GM18505 (cell line): ENCODE results near the gene KRTAP10-9.

ENCODE experiments used
- ATAC-seq: cut with Tn5 transposase; IDR thresholded peaks from one replicate; pipeline ENCODE4 v1.9.1; 2021; ENCODE audit not compliant: unreplicated experiment
- POLR2A ChIP-seq: IDR thresholded peaks from 4 replicates; pipeline ENCODE4 v1.6.1; 2011; ENCODE audit warnings: borderline replicate concordance; ENCODE audit not compliant: insufficient read depth, insufficient read length; ENCODE audit errors: extremely low read depth

Gene KRTAP10-9

GRCh38 chr21:44648557-44649311 lies 21.8 kb downstream of the KRTAP10-9 start:
- no peak for TF ChIP-seq POLR2A

GRCh38 chr21:44649521-44650100 lies 22.7 kb downstream of the KRTAP10-9 start:
- no peak for ATAC-seq
- TF ChIP-seq POLR2A = no peak

More at GRCh38 chr21:44648557-44649311, 21.8 kb downstream of the KRTAP10-9 start:
- no peak for ATAC-seq

- TF ChIP-seq POLR2A = no peak
- ATAC-seq = no peak
These were observed 23.5 kb downstream of the KRTAP10-9 start for GRCh38 chr21:44650265-44650972.

GRCh38 chr21:44650973-44651675 lies 24.2 kb downstream of the KRTAP10-9 start:
- no peak for ATAC-seq
- no peak for TF ChIP-seq POLR2A

- TF ChIP-seq POLR2A = no peak
- ATAC-seq = no peak
These were observed 26.2 kb downstream of the KRTAP10-9 start for GRCh38 chr21:44653123-44653522.

- no peak for TF ChIP-seq POLR2A
- ATAC-seq = no peak
These were observed 27.0 kb downstream of the KRTAP10-9 start for GRCh38 chr21:44653656-44654575.

GRCh38 chr21:44654576-44655175 lies 27.8 kb downstream of the KRTAP10-9 start, which contains the start of gene KRTAP12-4:
KRTAP12-4 (minus strand) TSS chr21:44654659; CDS start chr21:44654614, 45 bp downstream.
- TF ChIP-seq POLR2A = no peak
- ATAC-seq = no peak

- ATAC-seq = no peak
- TF ChIP-seq POLR2A = no peak
These were observed 30.0 kb downstream of the KRTAP10-9 start for GRCh38 chr21:44656868-44657267.

GRCh38 chr21:44657635-44658540 lies 31.0 kb downstream of the KRTAP10-9 start, which contains the start of gene KRTAP12-3:
KRTAP12-3 (plus strand) TSS chr21:44657932; CDS start chr21:44657980, 48 bp downstream.
- no peak for TF ChIP-seq POLR2A
- no peak for ATAC-seq

- no peak for ATAC-seq
- no peak for TF ChIP-seq POLR2A
These were observed 31.6 kb downstream of the KRTAP10-9 start for GRCh38 chr21:44658541-44658910.
